OCI-LY3 (cell line): Measurements from ENCODE around the gene MYOD1.
A peak's percentile ranks its signal among the peaks of the same experiment; 100 is the strongest.

Source experiments
- H2AFZ ChIP-seq: fragments of 200-600, 300-600 bp; shearing (Covaris generic); 2 replicates; pipeline ENCODE4 v1.6.0; 2014; ENCODE audit warnings: antibody characterized with exemption, low read depth, low read length
- H3K27ac ChIP-seq: fragments of 200-600, 300-600 bp; sonication (generic); 2 replicates; pipeline ENCODE4 v1.5.1; 2014; ENCODE audit warnings: mild to moderate bottlenecking, low read length, moderate library complexity, mixed read lengths
- H3K27me3 ChIP-seq: fragments of 200-600, 300-600 bp; sonication (generic); 2 replicates; pipeline ENCODE4 v1.6.1; 2014; ENCODE audit warnings: low read depth, low read length, mixed read lengths
- H3K36me3 ChIP-seq: fragments of 200-600, 300-600 bp; sonication (generic); replicated peaks from 2 replicates; pipeline ENCODE3; 2014; ENCODE audit warnings: low read depth, low read length, mixed read lengths
- H3K4me1 ChIP-seq: fragments of 300-600, 200-600 bp; sonication (generic); 2 replicates; pipeline ENCODE4 v1.6.1; 2014; ENCODE audit warnings: low read length, mixed read lengths
- H3K4me2 ChIP-seq: fragments of 200-600, 300-600 bp; sonication (generic); 2 replicates; pipeline ENCODE4 v1.6.1; 2014; ENCODE audit warnings: low read length, mixed read lengths
- H3K4me3 ChIP-seq: fragments of 300-600, 200-600 bp; sonication (generic); 2 replicates; pipeline ENCODE4 v1.5.1; 2014; ENCODE audit warnings: antibody characterized with exemption, mild to moderate bottlenecking, low read length, moderate library complexity
- H3K79me2 ChIP-seq: fragments of 300-600, 200-600 bp; shearing (Covaris generic); 2 replicates; pipeline ENCODE4 v1.6.1; 2014; ENCODE audit warnings: mild to moderate bottlenecking, low read length, mixed read lengths
- H3K9ac ChIP-seq: fragments of 300-600, 200-600 bp; shearing (Covaris generic); 2 replicates; pipeline ENCODE4 v1.6.0; 2014; ENCODE audit warnings: mild to moderate bottlenecking, low read length, moderate library complexity
- H3K9me3 ChIP-seq: fragments of 200-600, 300-600 bp; shearing (Covaris generic); 2 replicates; pipeline ENCODE4 v1.6.1; 2014; ENCODE audit warnings: low read length, mixed read lengths; ENCODE audit not compliant: insufficient read depth
- H4K20me1 ChIP-seq: fragments of 200-600, 300-600 bp; sonication (generic); 2 replicates; pipeline ENCODE4 v1.6.1; 2016; ENCODE audit warnings: low read length, mixed read lengths; ENCODE audit not compliant: insufficient read depth
- CTCF ChIP-seq: fragments of 200-600, 300-600 bp; sonication (generic); IDR thresholded peaks from 2 replicates; pipeline ENCODE4 v1.5.1; 2014; ENCODE audit warnings: antibody characterized with exemption, low read length, low read depth
- EZH2phosphoT487 ChIP-seq: fragments of 200-600 bp; shearing (Covaris generic); IDR thresholded peaks from 2 replicates; pipeline ENCODE4 v1.6.1; 2018; ENCODE audit warnings: antibody characterized with exemption, mixed run types, low read depth

MYOD1 gene

GRCh38 chr11:17767914-17768313, 48.5 kb downstream of the MYOD1 start:
- Histone ChIP-seq H3K4me1 (peaks cover 5% of the 10 kb centered on the region; the same call in 1 of the 2 replicates), H3K36me3 (no peaks in the 10 kb centered on the region), H3K9me3 (no peaks in the 10 kb centered on the region), H3K79me2 (no peaks in the 10 kb centered on the region), H2AFZ (no peak overlapping the region), H4K20me1 (no peaks in the 10 kb centered on the region), H3K27me3 (no peaks in the 10 kb centered on the region), H3K9ac (no peak overlapping the region), H3K4me3 (no peak overlapping the region), H3K27ac (no peak overlapping the region), H3K4me2 (no peak overlapping the region)
- TF ChIP-seq EZH2phosphoT487 (no peak), CTCF (no peak)

GRCh38 chr11:17768547-17768946, 49.2 kb downstream of the MYOD1 start:
- Histone ChIP-seq H3K79me2 (no peaks in the 10 kb centered on the region), H3K27ac (no peak overlapping the region), H3K9me3 (no peaks in the 10 kb centered on the region), H3K27me3 (no peaks in the 10 kb centered on the region), H3K4me3 (no peak overlapping the region), H3K4me2 (no peak overlapping the region), H3K4me1 (peaks cover 5% of the 10 kb centered on the region; the same call in 1 of the 2 replicates), H3K9ac (no peak overlapping the region), H4K20me1 (no peaks in the 10 kb centered on the region), H2AFZ (no peak overlapping the region), H3K36me3 (no peaks in the 10 kb centered on the region)
- no peak for TF ChIP-seq CTCF
- TF ChIP-seq EZH2phosphoT487, result no peak

GRCh38 chr11:17769218-17769617, 49.8 kb downstream of the MYOD1 start:
- Histone ChIP-seq H3K9me3 (no peaks in the 10 kb centered on the region), H2AFZ (no peak overlapping the region), H3K79me2 (no peaks in the 10 kb centered on the region), H3K36me3 (no peaks in the 10 kb centered on the region), H3K4me2 (no peak overlapping the region), H3K27ac (no peak overlapping the region), H4K20me1 (no peaks in the 10 kb centered on the region), H3K9ac (no peak overlapping the region), H3K27me3 (no peaks in the 10 kb centered on the region), H3K4me1 (peaks cover 5% of the 10 kb centered on the region; the same call in 1 of the 2 replicates), H3K4me3 (no peak overlapping the region)
- TF ChIP-seq EZH2phosphoT487 (no peak), CTCF (no peak)

- no peaks in the 10 kb centered on the region for H3K79me2 ChIP-seq
- no peak overlapping the region for H3K27ac ChIP-seq
- H3K9me3 ChIP-seq, result no peaks in the 10 kb centered on the region
- H3K4me2 ChIP-seq, result no peak overlapping the region
- no peaks in the 10 kb centered on the region for H3K27me3 ChIP-seq
- TF ChIP-seq CTCF, result peak; percentile 49
- no peak for TF ChIP-seq EZH2phosphoT487
- H3K4me3 ChIP-seq, result no peak overlapping the region
- 0 out of 2 replicates have a peak overlapping the region, but pooled peaks have one; percentile 21 for H2AFZ ChIP-seq
- no peaks in the 10 kb centered on the region for H4K20me1 ChIP-seq
- H3K36me3 ChIP-seq, result no peaks in the 10 kb centered on the region
- no peak overlapping the region for H3K9ac ChIP-seq
- H3K4me1 ChIP-seq, result peaks cover 5% of the 10 kb centered on the region; the same call in 1 of the 2 replicates
Measured at GRCh38 chr11:17770048-17770652, 50.8 kb downstream of the MYOD1 start.
